HepG2 (cell line): ENCODE measurements around the gene SLC12A1. TPM values are rescaled to one million over a fixed set of nuclear protein-coding genes. Genes with fewer than 3 reads are reported as not detected.

Source experiments
- ELF4 ChIP-seq: sonication (generic); formaldehyde crosslinking; IDR thresholded peaks from 2 replicates; pipeline ENCODE4 v1.5.0; 2020; ENCODE audit warnings: missing genetic modification reagents, mild to moderate bottlenecking, moderate library complexity, borderline replicate concordance
- ISX ChIP-seq: sonication (generic); formaldehyde crosslinking; conservative IDR thresholded peaks from 2 replicates; pipeline ENCODE4 v1.5.0; 2020; ENCODE audit warnings: missing genetic modification reagents
- KDM4B ChIP-seq: sonication (generic); formaldehyde crosslinking; IDR thresholded peaks from 2 replicates; pipeline ENCODE4 v1.4.0; 2020; ENCODE audit warnings: missing genetic modification reagents
- MEIS1 ChIP-seq: sonication (generic); formaldehyde crosslinking; IDR thresholded peaks from 2 replicates; pipeline ENCODE4 v1.9.0; 2021; ENCODE audit warnings: mild to moderate bottlenecking, missing genetic modification reagents, moderate library complexity, borderline replicate concordance
- ONECUT2 ChIP-seq: sonication (generic); formaldehyde crosslinking; IDR thresholded peaks from 2 replicates; pipeline ENCODE4 v1.4.0; 2020; ENCODE audit warnings: missing genetic modification reagents
- SETDB1 ChIP-seq: sonication (generic); formaldehyde crosslinking; IDR thresholded peaks from 2 replicates; pipeline ENCODE4 v1.5.1; 2020; ENCODE audit warnings: missing genetic modification reagents, mild to moderate bottlenecking, borderline replicate concordance
- TBX3 ChIP-seq: fragments of 450-650 bp; IDR thresholded peaks from 2 replicates; pipeline ENCODE4 v1.6.1; 2017; ENCODE audit warnings: antibody characterized with exemption, mild to moderate bottlenecking, inconsistent platforms, borderline replicate concordance
- ZNF354B ChIP-seq: sonication (generic); formaldehyde crosslinking; IDR thresholded peaks from 2 replicates; pipeline ENCODE4 v1.8.0; 2022; ENCODE audit warnings: mild to moderate bottlenecking, missing genetic modification reagents
- ZNF510 ChIP-seq: sonication (generic); formaldehyde crosslinking; IDR thresholded peaks from 2 replicates; pipeline ENCODE4 v1.4.0; 2020; ENCODE audit warnings: low read depth, mild to moderate bottlenecking, missing genetic modification reagents
- ZNF660 ChIP-seq: sonication (generic); formaldehyde crosslinking; IDR thresholded peaks from 2 replicates; pipeline ENCODE4 v1.5.1; 2020; ENCODE audit warnings: mild to moderate bottlenecking, low read depth, missing genetic modification reagents, borderline replicate concordance
- ZNF772 ChIP-seq: sonication (generic); formaldehyde crosslinking; IDR thresholded peaks from 2 replicates; pipeline ENCODE4 v1.5.0; 2020; ENCODE audit warnings: mild to moderate bottlenecking, missing genetic modification reagents
- ZNF780A ChIP-seq: sonication (generic); formaldehyde crosslinking; IDR thresholded peaks from 2 replicates; pipeline ENCODE4 v1.8.0; 2022; ENCODE audit warnings: mild to moderate bottlenecking, missing genetic modification reagents, moderate library complexity
- ZNF883 ChIP-seq: sonication (generic); formaldehyde crosslinking; IDR thresholded peaks from 2 replicates; pipeline ENCODE4 v1.5.1; 2020; ENCODE audit warnings: mild to moderate bottlenecking, missing genetic modification reagents; ENCODE audit errors: not compliant biosample characterization
- polyA plus RNA-seq, 8 experiments: library from polyadenylated mRNA; depleted of rRNA in 3 of 8; stranded (reverse) in 7 of 8; unstranded in 1 of 8; fragments of >200 nt; fragmentation: Illumina TruSeq in 4 of 8; extraction: Trizol in 4 of 8; gene quantifications; 2 replicates each; pipeline versions ENCODE4 v1.2.1 to v1.2.3, GENCODE V29; 2011 to 2016; ENCODE audit warnings: low read depth in 4 of 8, missing spikeins in 1 of 8, mixed read lengths in 1 of 8; ENCODE audit not compliant: insufficient read depth in 1 of 8
- total RNA-seq, 5 experiments: library from RNA; depleted of rRNA; stranded (reverse); fragments of >200 nt; fragmentation: Illumina TruSeq; extraction: Trizol; gene quantifications; 2 replicates each; pipeline ENCODE4 v1.2.3, GENCODE V29; 2016; ENCODE audit warnings: low read depth in 1 of 5
- TF ChIP-seq, protein P1 (sequence below): sonication (generic); formaldehyde crosslinking; IDR thresholded peaks from 2 replicates; pipeline ENCODE4 v1.4.0; 2020; ENCODE audit warnings: low read depth, missing genetic modification reagents
- TF ChIP-seq, protein P2 (sequence below): sonication (generic); formaldehyde crosslinking; IDR thresholded peaks from 2 replicates; pipeline ENCODE4 v1.4.0; 2020; ENCODE audit warnings: missing genetic modification reagents
- TF ChIP-seq, protein P3 (sequence below): sonication (generic); formaldehyde crosslinking; IDR thresholded peaks from 2 replicates; pipeline ENCODE4 v1.8.0; 2022; ENCODE audit warnings: mild to moderate bottlenecking, missing genetic modification reagents, moderate library complexity

The SLC12A1 gene
- total and polyA plus RNA-seq, 2 of the 13 experiments (the other 11 are each of a cell fraction or from before 2014, with no cell fraction given), result not detected

- TF ChIP-seq, protein P1, sequence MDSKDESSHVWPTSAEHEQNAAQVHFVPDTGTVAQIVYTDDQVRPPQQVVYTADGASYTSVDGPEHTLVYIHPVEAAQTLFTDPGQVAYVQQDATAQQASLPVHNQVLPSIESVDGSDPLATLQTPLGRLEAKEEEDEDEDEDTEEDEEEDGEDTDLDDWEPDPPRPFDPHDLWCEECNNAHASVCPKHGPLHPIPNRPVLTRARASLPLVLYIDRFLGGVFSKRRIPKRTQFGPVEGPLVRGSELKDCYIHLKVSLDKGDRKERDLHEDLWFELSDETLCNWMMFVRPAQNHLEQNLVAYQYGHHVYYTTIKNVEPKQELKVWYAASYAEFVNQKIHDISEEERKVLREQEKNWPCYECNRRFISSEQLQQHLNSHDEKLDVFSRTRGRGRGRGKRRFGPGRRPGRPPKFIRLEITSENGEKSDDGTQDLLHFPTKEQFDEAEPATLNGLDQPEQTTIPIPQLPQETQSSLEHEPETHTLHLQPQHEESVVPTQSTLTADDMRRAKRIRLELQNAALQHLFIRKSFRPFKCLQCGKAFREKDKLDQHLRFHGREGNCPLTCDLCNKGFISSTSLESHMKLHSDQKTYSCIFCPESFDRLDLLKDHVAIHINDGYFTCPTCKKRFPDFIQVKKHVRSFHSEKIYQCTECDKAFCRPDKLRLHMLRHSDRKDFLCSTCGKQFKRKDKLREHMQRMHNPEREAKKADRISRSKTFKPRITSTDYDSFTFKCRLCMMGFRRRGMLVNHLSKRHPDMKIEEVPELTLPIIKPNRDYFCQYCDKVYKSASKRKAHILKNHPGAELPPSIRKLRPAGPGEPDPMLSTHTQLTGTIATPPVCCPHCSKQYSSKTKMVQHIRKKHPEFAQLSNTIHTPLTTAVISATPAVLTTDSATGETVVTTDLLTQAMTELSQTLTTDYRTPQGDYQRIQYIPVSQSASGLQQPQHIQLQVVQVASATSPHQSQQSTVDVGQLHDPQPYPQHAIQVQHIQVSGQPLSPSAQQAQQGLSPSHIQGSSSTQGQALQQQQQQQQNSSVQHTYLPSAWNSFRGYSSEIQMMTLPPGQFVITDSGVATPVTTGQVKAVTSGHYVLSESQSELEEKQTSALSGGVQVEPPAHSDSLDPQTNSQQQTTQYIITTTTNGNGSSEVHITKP (CRISPR knock-in tag), result peak; percentile 66
- TF ChIP-seq SETDB1 (no peak), ZNF780A (CRISPR knock-in tag) (no peak), ZNF354B (CRISPR knock-in tag) (no peak), ISX (CRISPR knock-in tag) (no peak), ONECUT2 (CRISPR knock-in tag) (0 out of 2 replicates have a peak, but pooled peaks have one; percentile 24), ZNF772 (CRISPR knock-in tag) (no peak; the same call in 1 of the 2 replicates), TBX3 (no peak), ZNF883 (peak; percentile 44), ZNF510 (CRISPR knock-in tag) (no peak), ELF4 (CRISPR knock-in tag) (no peak), MEIS1 (CRISPR knock-in tag) (peak; percentile 38; the same call in 1 of the 2 replicates), KDM4B (CRISPR knock-in tag) (no peak), ZNF660 (no peak)
- TF ChIP-seq, protein P2, sequence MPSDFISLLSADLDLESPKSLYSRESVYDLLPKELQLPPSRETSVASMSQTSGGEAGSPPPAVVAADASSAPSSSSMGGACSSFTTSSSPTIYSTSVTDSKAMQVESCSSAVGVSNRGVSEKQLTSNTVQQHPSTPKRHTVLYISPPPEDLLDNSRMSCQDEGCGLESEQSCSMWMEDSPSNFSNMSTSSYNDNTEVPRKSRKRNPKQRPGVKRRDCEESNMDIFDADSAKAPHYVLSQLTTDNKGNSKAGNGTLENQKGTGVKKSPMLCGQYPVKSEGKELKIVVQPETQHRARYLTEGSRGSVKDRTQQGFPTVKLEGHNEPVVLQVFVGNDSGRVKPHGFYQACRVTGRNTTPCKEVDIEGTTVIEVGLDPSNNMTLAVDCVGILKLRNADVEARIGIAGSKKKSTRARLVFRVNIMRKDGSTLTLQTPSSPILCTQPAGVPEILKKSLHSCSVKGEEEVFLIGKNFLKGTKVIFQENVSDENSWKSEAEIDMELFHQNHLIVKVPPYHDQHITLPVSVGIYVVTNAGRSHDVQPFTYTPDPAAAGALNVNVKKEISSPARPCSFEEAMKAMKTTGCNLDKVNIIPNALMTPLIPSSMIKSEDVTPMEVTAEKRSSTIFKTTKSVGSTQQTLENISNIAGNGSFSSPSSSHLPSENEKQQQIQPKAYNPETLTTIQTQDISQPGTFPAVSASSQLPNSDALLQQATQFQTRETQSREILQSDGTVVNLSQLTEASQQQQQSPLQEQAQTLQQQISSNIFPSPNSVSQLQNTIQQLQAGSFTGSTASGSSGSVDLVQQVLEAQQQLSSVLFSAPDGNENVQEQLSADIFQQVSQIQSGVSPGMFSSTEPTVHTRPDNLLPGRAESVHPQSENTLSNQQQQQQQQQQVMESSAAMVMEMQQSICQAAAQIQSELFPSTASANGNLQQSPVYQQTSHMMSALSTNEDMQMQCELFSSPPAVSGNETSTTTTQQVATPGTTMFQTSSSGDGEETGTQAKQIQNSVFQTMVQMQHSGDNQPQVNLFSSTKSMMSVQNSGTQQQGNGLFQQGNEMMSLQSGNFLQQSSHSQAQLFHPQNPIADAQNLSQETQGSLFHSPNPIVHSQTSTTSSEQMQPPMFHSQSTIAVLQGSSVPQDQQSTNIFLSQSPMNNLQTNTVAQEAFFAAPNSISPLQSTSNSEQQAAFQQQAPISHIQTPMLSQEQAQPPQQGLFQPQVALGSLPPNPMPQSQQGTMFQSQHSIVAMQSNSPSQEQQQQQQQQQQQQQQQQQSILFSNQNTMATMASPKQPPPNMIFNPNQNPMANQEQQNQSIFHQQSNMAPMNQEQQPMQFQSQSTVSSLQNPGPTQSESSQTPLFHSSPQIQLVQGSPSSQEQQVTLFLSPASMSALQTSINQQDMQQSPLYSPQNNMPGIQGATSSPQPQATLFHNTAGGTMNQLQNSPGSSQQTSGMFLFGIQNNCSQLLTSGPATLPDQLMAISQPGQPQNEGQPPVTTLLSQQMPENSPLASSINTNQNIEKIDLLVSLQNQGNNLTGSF, result no peak; the same call in 1 of the 2 replicates
- TF ChIP-seq, protein P3, sequence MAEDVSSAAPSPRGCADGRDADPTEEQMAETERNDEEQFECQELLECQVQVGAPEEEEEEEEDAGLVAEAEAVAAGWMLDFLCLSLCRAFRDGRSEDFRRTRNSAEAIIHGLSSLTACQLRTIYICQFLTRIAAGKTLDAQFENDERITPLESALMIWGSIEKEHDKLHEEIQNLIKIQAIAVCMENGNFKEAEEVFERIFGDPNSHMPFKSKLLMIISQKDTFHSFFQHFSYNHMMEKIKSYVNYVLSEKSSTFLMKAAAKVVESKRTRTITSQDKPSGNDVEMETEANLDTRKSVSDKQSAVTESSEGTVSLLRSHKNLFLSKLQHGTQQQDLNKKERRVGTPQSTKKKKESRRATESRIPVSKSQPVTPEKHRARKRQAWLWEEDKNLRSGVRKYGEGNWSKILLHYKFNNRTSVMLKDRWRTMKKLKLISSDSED (CRISPR knock-in tag), result no peak
These were observed 125.0 kb downstream of the SLC12A1 start, which contains the start of gene DUT (continued) for GRCh38 chr15:48330855-48331795.
